B cell (primary cell): ENCODE measurements around the gene PSAT1.

Source experiments
- EZH2 ChIP-seq: IDR thresholded peaks from 2 replicates; pipeline ENCODE4 v1.6.1; 2012; ENCODE audit warnings: borderline replicate concordance, low read depth, mild to moderate bottlenecking, moderate library complexity, low read length; ENCODE audit not compliant: insufficient read depth, poor library complexity, severe bottlenecking
- TF ChIP-seq, protein P1 (sequence below): fragments of 200-600 bp; IDR thresholded peaks from one replicate; pipeline ENCODE4 v1.8.0; 2022; ENCODE audit warnings: antibody characterized with exemption, mild to moderate bottlenecking

DNA sequence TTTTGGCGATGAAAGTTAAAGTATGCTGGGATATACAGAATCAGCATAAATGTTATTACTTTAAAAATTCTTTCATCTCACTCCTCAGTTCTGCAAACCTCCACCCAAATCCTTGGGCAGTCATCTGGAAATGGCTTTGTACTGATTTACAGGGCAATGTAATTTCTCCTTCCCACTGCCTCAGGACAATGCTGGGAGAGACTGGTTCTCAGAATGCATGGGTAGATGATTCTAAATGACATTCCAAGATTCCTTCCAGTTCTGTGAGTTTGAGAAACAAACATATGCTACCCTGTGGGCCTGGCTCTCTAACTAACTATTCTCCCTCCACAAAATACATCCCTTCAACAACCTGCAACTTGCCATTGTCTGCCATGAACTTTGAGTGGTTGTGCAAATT is 7.5 kb upstream of the PSAT1 start:
- TF ChIP-seq, protein P1, sequence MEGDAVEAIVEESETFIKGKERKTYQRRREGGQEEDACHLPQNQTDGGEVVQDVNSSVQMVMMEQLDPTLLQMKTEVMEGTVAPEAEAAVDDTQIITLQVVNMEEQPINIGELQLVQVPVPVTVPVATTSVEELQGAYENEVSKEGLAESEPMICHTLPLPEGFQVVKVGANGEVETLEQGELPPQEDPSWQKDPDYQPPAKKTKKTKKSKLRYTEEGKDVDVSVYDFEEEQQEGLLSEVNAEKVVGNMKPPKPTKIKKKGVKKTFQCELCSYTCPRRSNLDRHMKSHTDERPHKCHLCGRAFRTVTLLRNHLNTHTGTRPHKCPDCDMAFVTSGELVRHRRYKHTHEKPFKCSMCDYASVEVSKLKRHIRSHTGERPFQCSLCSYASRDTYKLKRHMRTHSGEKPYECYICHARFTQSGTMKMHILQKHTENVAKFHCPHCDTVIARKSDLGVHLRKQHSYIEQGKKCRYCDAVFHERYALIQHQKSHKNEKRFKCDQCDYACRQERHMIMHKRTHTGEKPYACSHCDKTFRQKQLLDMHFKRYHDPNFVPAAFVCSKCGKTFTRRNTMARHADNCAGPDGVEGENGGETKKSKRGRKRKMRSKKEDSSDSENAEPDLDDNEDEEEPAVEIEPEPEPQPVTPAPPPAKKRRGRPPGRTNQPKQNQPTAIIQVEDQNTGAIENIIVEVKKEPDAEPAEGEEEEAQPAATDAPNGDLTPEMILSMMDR = no peak
- no peak for TF ChIP-seq EZH2
